A549 treated with dexamethasone at 1 μM for 4 hours (cell line): ENCODE data around the gene OR2W1. TPM values are rescaled to one million over a fixed set of nuclear protein-coding genes. Genes with fewer than 3 reads are reported as not detected.

Source experiments
- total RNA-seq: library from RNA; stranded (reverse); fragments of 200-300 nt; extraction: Qiagen RNA extraction; gene quantifications from 5 replicates; pipeline ENCODE4 v1.2.3, GENCODE V29; 2022

The OR2W1 gene, protein sequence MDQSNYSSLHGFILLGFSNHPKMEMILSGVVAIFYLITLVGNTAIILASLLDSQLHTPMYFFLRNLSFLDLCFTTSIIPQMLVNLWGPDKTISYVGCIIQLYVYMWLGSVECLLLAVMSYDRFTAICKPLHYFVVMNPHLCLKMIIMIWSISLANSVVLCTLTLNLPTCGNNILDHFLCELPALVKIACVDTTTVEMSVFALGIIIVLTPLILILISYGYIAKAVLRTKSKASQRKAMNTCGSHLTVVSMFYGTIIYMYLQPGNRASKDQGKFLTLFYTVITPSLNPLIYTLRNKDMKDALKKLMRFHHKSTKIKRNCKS
- not detected in 5 replicates for total RNA-seq

DNA sequence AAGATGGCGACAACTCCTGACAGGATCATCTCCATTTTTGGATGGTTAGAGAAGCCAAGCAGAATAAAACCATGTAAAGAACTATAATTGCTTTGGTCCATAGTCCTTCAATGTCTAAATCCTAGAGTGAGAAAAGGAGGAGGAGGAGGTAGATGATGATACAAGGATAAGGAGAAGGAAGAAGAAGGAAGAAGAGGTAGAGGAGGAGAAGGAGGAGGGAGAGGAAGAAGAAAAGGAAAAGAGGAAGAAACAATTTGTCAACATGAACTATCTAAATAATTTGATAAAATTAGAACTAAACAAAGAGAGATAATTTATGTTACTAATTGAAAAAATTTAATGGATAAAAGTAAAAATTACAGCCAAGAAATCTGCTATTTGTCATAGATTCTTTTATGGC, at the start of gene OR2W1:
Gene OR2W1 (minus strand): TSS at position 101 of the 400 bp plus-strand sequence. CDS start 0 bp downstream, at position 101.

DNA sequence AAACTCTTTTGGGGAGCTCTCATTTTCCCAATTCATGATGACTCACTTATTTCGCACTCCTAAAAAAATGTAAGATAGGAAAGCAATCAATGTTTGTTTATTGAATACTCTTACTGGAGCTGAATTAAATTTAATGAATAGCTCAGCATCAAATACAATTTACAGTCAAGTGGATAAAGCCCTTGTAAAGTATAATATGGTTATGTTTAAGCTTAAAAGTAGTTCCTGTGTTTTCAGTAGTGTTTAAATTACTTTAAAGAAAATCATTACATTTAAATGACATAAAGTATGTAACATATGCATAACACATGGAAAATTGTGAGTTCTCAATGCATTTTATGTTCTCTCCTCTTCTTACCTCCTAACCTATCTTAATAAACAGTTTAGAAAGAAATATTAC, 42.2 kb upstream of the OR2W1 start, which contains the start of gene OR2B3:
Gene OR2B3 (minus strand): TSS at position 101 of the 400 bp plus-strand sequence. CDS start 65 bp downstream, at position 36.

DNA sequence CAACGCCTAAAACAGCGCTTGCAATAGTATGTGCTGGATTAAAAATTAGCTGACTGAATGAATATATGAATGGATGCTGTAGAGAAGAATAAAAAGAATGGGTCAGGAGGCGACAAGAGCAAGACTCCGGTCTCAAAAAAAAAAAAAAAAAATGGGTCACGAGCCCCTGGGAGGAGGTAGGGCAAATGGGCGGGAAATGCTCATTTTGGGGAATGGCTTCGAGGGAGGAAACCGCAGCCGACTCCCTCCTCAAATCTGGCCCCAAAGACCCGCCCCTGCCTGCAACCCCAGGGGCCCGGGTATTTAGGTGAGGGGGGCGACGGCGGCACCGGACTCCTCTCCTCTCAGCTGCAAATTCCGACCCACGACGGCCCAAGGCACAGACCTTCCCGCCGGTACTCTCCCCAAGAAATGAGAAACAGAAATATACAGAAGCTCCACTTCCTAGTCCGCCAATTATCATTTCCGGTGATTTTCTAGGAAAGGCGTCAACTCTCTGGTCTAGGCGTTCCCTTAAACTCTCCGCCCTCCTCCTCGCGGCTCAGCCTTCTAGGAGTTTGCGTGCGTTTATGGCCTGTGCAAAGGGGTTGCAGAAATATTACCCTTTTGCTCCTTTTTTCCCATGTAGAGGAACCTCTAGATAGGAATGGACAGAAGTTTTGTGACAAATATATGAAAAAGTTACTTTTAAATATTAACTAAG, 39.6 kb downstream of the OR2W1 start, which contains the start of gene ZNF311:
Gene ZNF311 (minus strand): TSS at position 133 of the 703 bp plus-strand sequence. CDS start 1,361 bp downstream, outside the sequence.

Other genes starting within 250 kb of the OR2W1 start
- 37.8 to 45.3 TPM (median 43.4 TPM) in 5 replicates for gene TRIM27, start 121.2 kb downstream of the OR2W1 start, total RNA-seq
- gene ZNF311, start 39.9 kb downstream of the OR2W1 start, total RNA-seq, result 0.14 to 0.18 TPM (median 0.15 TPM) in 5 replicates
- gene OR2B3, start 42.1 kb upstream of the OR2W1 start, total RNA-seq, result not detected in 5 replicates
- not detected in 5 replicates for gene OR2J1, start 54.3 kb upstream of the OR2W1 start, total RNA-seq
- gene OR2J3, start 62.9 kb upstream of the OR2W1 start, total RNA-seq, result not detected in 5 replicates
- not detected in 5 replicates for gene OR2J2, start 125.7 kb upstream of the OR2W1 start, total RNA-seq